HFF-Myc (cell line): ENCODE results near the gene KIAA0586.
"Not testable (repeated sequence)": the region's sequence is repeated elsewhere in the genome, so short reads cannot be mapped to it uniquely, and the experiment has no call there.

Source experiments
- DNase-seq: peaks from one replicate; pipeline ENCODE4 v3.0.0-alpha.2; 2011; ENCODE audit warnings: low read depth; ENCODE audit errors: extremely low read depth
- H3K4me3 ChIP-seq: replicated peaks from 2 replicates; pipeline ENCODE4 v1.5.1; 2011; ENCODE audit warnings: low read depth, mild to moderate bottlenecking, control low read depth, low read length
- TF ChIP-seq, protein P1 (sequence below): IDR thresholded peaks from 2 replicates; pipeline ENCODE4 v1.5.1; 2012; ENCODE audit warnings: mild to moderate bottlenecking, low read depth, low read length, control low read depth; ENCODE audit errors: missing control alignments

The KIAA0586 gene

DNA sequence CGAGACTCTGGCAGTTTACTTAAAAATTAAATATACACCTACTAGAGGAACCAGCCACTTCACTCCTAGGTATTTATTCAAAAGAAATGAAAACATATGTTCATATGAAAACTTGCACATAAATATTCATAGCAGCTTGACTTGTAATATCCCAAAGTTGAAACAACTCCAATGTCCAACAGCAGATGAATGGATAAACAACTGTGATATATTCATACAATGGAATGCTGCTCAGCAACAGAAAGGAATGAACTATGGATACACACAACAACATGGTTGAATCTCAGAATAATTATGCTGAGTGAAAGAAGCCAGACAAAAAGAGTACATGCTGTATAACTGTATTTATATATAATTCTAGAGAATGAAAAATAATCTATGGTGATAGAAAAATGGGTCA lies 156.9 kb downstream of the KIAA0586 start:
- TF ChIP-seq, protein P1, sequence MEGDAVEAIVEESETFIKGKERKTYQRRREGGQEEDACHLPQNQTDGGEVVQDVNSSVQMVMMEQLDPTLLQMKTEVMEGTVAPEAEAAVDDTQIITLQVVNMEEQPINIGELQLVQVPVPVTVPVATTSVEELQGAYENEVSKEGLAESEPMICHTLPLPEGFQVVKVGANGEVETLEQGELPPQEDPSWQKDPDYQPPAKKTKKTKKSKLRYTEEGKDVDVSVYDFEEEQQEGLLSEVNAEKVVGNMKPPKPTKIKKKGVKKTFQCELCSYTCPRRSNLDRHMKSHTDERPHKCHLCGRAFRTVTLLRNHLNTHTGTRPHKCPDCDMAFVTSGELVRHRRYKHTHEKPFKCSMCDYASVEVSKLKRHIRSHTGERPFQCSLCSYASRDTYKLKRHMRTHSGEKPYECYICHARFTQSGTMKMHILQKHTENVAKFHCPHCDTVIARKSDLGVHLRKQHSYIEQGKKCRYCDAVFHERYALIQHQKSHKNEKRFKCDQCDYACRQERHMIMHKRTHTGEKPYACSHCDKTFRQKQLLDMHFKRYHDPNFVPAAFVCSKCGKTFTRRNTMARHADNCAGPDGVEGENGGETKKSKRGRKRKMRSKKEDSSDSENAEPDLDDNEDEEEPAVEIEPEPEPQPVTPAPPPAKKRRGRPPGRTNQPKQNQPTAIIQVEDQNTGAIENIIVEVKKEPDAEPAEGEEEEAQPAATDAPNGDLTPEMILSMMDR: no peak
- H3K4me3 ChIP-seq: no peak overlapping the region
- DNase-seq: no peak

DNA sequence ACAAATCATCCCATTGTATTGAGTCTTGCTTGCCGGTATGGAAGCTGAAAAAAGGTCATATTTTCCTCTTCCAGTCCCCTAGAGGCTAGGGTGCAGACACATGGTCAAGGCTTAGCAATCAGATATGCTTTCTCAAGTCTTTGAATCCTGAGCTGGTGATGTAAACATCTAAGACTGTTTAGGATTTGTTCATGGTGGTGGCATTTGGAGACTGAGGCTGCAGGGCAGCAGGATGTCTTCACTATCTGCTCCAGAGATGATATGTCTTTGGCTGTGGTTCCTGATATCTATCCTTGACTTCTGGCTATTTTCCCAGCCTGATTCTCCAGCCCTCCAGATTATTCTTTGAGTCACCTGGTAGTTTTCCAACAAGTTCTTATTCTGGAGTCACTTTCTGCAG lies 159.8 kb downstream of the KIAA0586 start:
- no peak for DNase-seq
- TF ChIP-seq, protein P1: no peak

DNA sequence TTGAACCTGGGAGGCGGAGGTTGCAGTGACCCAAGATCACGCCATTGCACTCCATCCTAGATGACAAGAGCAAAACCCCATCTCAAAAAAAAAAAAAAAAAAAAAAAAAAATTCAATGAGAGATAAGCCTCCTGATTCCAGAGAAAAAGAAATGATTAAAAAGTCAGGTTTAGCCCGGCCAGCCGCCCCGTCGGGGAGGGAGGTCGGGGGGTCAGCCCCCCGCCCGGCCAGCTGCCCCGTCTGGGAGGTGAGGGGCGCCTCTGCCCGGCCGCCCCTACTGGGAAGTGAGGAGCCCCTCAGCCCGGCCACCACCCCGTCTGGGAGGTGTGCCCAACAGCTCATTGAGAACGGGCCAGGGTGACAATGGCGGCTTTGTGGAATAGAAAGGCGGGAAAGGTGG lies 160.8 kb downstream of the KIAA0586 start:
- not testable (repeated sequence) for H3K4me3 ChIP-seq, DNase-seq

More for the DNA sequence above, 159.8 kb downstream of the KIAA0586 start:
- H3K4me3 ChIP-seq: no peak overlapping the region

DNA sequence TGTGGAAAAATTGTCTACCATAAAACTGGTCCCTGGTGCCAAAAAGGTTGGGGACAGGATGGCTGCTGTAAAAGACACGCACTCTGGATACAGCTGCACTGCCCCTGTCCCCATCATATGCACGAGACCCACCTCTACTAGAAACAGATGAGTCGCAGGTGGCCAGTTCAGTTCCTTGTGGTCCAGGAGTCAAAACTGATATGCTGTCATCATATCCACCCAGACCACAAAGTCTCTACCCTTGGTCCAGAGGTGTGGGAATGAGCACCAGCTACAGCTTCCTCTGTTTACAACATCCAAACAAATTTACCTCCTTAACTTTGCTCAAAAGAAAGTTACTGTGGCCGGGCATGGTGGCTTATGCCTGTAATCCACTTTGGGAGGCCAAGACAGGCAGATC lies 166.5 kb downstream of the KIAA0586 start:
- TF ChIP-seq, protein P1: no peak
- H3K4me3 ChIP-seq: no peak overlapping the region
- no peak for DNase-seq

DNA sequence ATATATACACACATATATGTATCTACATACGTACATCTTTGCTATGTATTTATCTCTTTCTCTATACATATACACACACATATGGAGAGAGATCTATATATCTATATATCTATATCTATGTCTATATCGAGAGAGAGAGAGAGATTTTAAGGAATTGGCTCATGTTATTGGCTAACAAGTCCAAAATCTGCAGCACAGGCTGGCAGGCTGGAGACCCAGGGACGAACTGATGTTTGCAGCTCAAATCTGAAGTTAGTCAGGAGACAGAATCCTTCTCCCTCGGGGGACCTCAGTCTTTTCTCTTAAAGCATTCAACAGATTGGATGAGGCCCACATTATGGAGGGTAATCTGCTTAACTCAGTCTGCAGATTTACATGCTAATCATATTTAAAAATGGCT lies 169.5 kb downstream of the KIAA0586 start:
- TF ChIP-seq, protein P1: no peak
- no peak for DNase-seq
- H3K4me3 ChIP-seq: no peak overlapping the region

DNA sequence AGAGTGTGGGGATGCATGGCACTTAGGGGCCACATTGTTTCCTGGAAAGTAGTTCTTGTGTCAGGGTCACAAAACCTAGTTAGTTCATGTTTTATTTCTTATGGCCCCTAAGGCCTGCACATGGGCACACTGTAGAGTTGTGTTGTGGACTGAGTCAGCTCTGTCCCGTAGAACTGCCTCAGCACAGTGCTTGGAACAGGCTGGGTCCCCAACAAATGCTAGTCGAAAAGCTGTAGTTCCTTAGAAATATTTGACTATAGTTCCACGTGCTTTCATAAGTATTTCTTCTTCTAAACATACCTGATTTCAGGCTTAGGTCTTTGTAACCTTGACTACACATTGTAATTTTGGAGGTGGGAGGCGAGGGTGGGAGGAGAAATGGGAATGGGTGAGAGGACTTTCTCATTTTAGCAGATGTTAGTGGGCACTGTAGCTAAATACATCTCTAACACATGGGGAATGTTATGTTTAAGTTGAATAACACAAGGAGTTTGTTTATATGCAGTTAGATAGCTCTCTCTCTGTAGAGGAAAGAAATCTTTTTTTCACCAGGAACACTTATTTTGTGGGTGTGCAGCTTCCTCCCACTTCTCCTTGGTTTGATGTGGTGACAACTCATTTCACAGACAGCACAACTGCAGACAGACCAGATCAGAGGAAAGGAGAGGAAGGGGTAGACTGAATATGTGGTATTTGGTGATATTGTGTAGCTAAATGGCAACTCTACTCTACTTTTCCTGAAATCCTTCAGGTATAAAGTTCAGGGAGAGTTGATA lies 170.7 kb downstream of the KIAA0586 start:
- TF ChIP-seq, protein P1: no peak
- DNase-seq: no peak
- no peak overlapping the region for H3K4me3 ChIP-seq

DNA sequence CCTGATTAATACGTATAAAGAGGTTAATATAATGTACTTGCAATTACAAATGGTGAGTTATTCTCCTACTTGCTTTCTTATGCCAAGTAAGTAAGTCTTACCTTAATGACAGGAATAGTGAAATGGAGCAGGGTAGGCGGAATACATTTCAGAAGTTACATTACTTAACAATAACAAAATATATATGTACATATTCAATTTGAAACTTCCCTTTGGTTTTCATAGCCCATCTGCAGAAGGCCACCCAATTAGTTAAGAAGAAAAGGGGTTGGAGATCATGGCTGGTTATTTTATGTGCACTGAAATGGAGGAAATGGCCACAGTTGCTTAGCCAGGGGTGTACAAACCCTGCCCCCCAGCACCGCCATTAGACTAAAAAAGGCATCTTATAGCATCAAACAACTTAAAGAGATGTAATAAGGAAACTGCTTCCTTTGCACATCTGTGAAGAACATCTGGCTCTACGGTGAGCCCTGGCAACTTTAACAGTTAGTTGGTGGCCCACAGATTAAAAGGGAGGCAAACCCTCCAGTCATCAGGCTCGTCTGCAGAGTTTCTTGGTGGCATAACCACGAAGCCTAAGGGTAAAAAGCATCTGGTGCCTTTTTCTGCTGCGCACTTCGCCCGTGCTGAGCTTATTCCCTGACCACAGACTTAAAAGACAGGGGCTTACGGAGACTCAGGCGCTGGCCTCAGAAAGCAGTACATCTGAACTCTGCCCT lies 171.4 kb downstream of the KIAA0586 start:
- no peak overlapping the region for H3K4me3 ChIP-seq
- TF ChIP-seq, protein P1: no peak
- no peak for DNase-seq
